Putamen (tissue), 1 donor: ENCODE results near the gene PPFIBP2.

Source experiments
- DNase-seq: peaks from one replicate; pipeline ENCODE4 v3.0.0-alpha.2; 2016; ENCODE audit warnings: low spot score

The PPFIBP2 gene

GRCh38 chr11:7577291-7578190 lies 63.7 kb downstream of the PPFIBP2 start:
- DNase-seq: peak; percentile 97

- DNase-seq: no peak
Measured at GRCh38 chr11:7578276-7578955, 64.6 kb downstream of the PPFIBP2 start.

- DNase-seq: no peak
Measured at GRCh38 chr11:7579361-7579791, 65.6 kb downstream of the PPFIBP2 start.

- DNase-seq: no peak
Measured at GRCh38 chr11:7581021-7581590, 67.3 kb downstream of the PPFIBP2 start.

- no peak for DNase-seq
Measured at GRCh38 chr11:7582338-7582985, 68.7 kb downstream of the PPFIBP2 start.

- DNase-seq: no peak
Measured at GRCh38 chr11:7583248-7583647, 69.4 kb downstream of the PPFIBP2 start.

- DNase-seq: no peak
Measured at GRCh38 chr11:7584910-7585309, 71.1 kb downstream of the PPFIBP2 start.

- no peak for DNase-seq
Measured at GRCh38 chr11:7585816-7586215, 72.0 kb downstream of the PPFIBP2 start.

- DNase-seq: no peak
Measured at GRCh38 chr11:7586376-7586775, 72.6 kb downstream of the PPFIBP2 start.

- peak; percentile 83 for DNase-seq
Measured at GRCh38 chr11:7587712-7588111, 73.9 kb downstream of the PPFIBP2 start.

- no peak for DNase-seq
Measured at GRCh38 chr11:7589861-7590260, 76.1 kb downstream of the PPFIBP2 start.

- DNase-seq: no peak
Measured at GRCh38 chr11:7590529-7590928, 76.7 kb downstream of the PPFIBP2 start.

- no peak for DNase-seq
Measured at GRCh38 chr11:7591107-7591894, 77.5 kb downstream of the PPFIBP2 start.

- DNase-seq: no peak
Measured at GRCh38 chr11:7591987-7592386, 78.2 kb downstream of the PPFIBP2 start.

- no peak for DNase-seq
Measured at GRCh38 chr11:7592711-7593110, 78.9 kb downstream of the PPFIBP2 start.

- DNase-seq: no peak
Measured at GRCh38 chr11:7593481-7593880, 79.7 kb downstream of the PPFIBP2 start.

GRCh38 chr11:7595016-7595866 lies 81.4 kb downstream of the PPFIBP2 start:
- DNase-seq: no peak

- no peak for DNase-seq
Measured at GRCh38 chr11:7595951-7596350, 82.2 kb downstream of the PPFIBP2 start.

- DNase-seq: no peak
Measured at GRCh38 chr11:7596975-7597391, 83.2 kb downstream of the PPFIBP2 start.

- no peak for DNase-seq
Measured at GRCh38 chr11:7597620-7598019, 83.8 kb downstream of the PPFIBP2 start.

- no peak for DNase-seq
Measured at GRCh38 chr11:7599209-7599608, 85.4 kb downstream of the PPFIBP2 start.
